HepG2 (cell line): ENCODE data around the gene BLVRA. TPM values are rescaled to one million over a fixed set of nuclear protein-coding genes. Genes with fewer than 3 reads are reported as not detected.

Source experiments
- ATRX ChIP-seq: sonication (generic); formaldehyde crosslinking; IDR thresholded peaks from 2 replicates; pipeline ENCODE4 v1.4.0; 2020; ENCODE audit warnings: missing genetic modification reagents, borderline replicate concordance
- IRF1 ChIP-seq: sonication (generic); formaldehyde crosslinking; IDR thresholded peaks from 2 replicates; pipeline ENCODE4 v1.4.0; 2020; ENCODE audit warnings: low read depth, mild to moderate bottlenecking, missing genetic modification reagents
- IRF9 ChIP-seq: sonication (generic); formaldehyde crosslinking; IDR thresholded peaks from 2 replicates; pipeline ENCODE4 v1.8.0; 2022; ENCODE audit warnings: missing genetic modification reagents, mild to moderate bottlenecking, borderline replicate concordance
- MAF1 ChIP-seq: sonication (generic); formaldehyde crosslinking; IDR thresholded peaks from 2 replicates; pipeline ENCODE4 v1.5.0; 2020; ENCODE audit warnings: missing genetic modification reagents, borderline replicate concordance
- MED1 ChIP-seq: sonication (generic); formaldehyde crosslinking; IDR thresholded peaks from 2 replicates; pipeline ENCODE4 v1.4.0; 2020; ENCODE audit warnings: missing genetic modification reagents
- MTERF4 ChIP-seq: sonication (generic); formaldehyde crosslinking; IDR thresholded peaks from 2 replicates; pipeline ENCODE4 v1.8.0; 2023; ENCODE audit warnings: mild to moderate bottlenecking, missing genetic modification reagents
- NAIF1 ChIP-seq: sonication (generic); formaldehyde crosslinking; IDR thresholded peaks from 2 replicates; pipeline ENCODE4 v1.5.0; 2020; ENCODE audit warnings: mild to moderate bottlenecking, missing genetic modification reagents, borderline replicate concordance
- RBAK ChIP-seq: sonication (generic); formaldehyde crosslinking; IDR thresholded peaks from 2 replicates; pipeline ENCODE4 v1.5.1; 2020; ENCODE audit warnings: mild to moderate bottlenecking, missing genetic modification reagents
- SMYD3 ChIP-seq: sonication (generic); formaldehyde crosslinking; IDR thresholded peaks from 2 replicates; pipeline ENCODE4 v1.8.1; 2023; ENCODE audit warnings: mild to moderate bottlenecking, missing genetic modification reagents
- SYNCRIP ChIP-seq: fragments of 200-400 bp; formaldehyde crosslinking; IDR thresholded peaks from 2 replicates; pipeline ENCODE4 v1.6.1; 2018; ENCODE audit warnings: mild to moderate bottlenecking, low read depth, low read length; ENCODE audit not compliant: insufficient read depth
- ZBTB25 ChIP-seq: IDR thresholded peaks from 2 replicates; pipeline ENCODE4 v1.6.1; 2018; ENCODE audit warnings: missing genetic modification reagents
- ZFYVE20 ChIP-seq: sonication (generic); formaldehyde crosslinking; IDR thresholded peaks from 2 replicates; pipeline ENCODE4 v1.8.0; 2023; ENCODE audit warnings: low read depth, mild to moderate bottlenecking, moderate library complexity, missing genetic modification reagents, borderline replicate concordance
- ZMAT5 ChIP-seq: sonication (generic); formaldehyde crosslinking; IDR thresholded peaks from 2 replicates; pipeline ENCODE4 v1.5.0; 2020; ENCODE audit warnings: mild to moderate bottlenecking, low read depth, missing genetic modification reagents, borderline replicate concordance
- ZNF235 ChIP-seq: sonication (generic); formaldehyde crosslinking; IDR thresholded peaks from 2 replicates; pipeline ENCODE4 v1.8.1; 2023; ENCODE audit warnings: mild to moderate bottlenecking, missing genetic modification reagents, borderline replicate concordance
- ZNF296 ChIP-seq: sonication (generic); formaldehyde crosslinking; conservative IDR thresholded peaks from 2 replicates; pipeline ENCODE4 v1.5.0; 2020; ENCODE audit warnings: mild to moderate bottlenecking, missing genetic modification reagents
- ZNF431 ChIP-seq: sonication (generic); formaldehyde crosslinking; IDR thresholded peaks from 2 replicates; pipeline ENCODE4 v1.9.0; 2022; ENCODE audit warnings: missing genetic modification reagents, low read depth, mild to moderate bottlenecking, borderline replicate concordance
- ZNF574 ChIP-seq: sonication (generic); formaldehyde crosslinking; IDR thresholded peaks from 2 replicates; pipeline ENCODE4 v1.4.0; 2020; ENCODE audit warnings: missing genetic modification reagents
- ZNF672 ChIP-seq: sonication (generic); formaldehyde crosslinking; IDR thresholded peaks from 2 replicates; pipeline ENCODE4 v1.8.1; 2022; ENCODE audit warnings: missing genetic modification reagents
- ZNF776 ChIP-seq: sonication (generic); formaldehyde crosslinking; IDR thresholded peaks from 2 replicates; pipeline ENCODE4 v1.4.0; 2020; ENCODE audit warnings: mild to moderate bottlenecking, missing genetic modification reagents
- ZNF781 ChIP-seq: sonication (generic); formaldehyde crosslinking; IDR thresholded peaks from 2 replicates; pipeline ENCODE4 v1.5.1; 2020; ENCODE audit warnings: borderline replicate concordance, mild to moderate bottlenecking, missing genetic modification reagents; ENCODE audit errors: not compliant biosample characterization
- ZSCAN21 ChIP-seq: sonication (generic); formaldehyde crosslinking; IDR thresholded peaks from 2 replicates; pipeline ENCODE4 v1.8.0; 2022; ENCODE audit warnings: mild to moderate bottlenecking, missing genetic modification reagents, moderate library complexity, borderline replicate concordance
- polyA plus RNA-seq, 8 experiments: library from polyadenylated mRNA; depleted of rRNA in 3 of 8; stranded (reverse) in 7 of 8; unstranded in 1 of 8; fragments of >200 nt; fragmentation: Illumina TruSeq in 4 of 8; extraction: Trizol in 4 of 8; gene quantifications; 2 replicates each; pipeline versions ENCODE4 v1.2.1 to v1.2.3, GENCODE V29; 2011 to 2016; ENCODE audit warnings: low read depth in 4 of 8, missing spikeins in 1 of 8, mixed read lengths in 1 of 8; ENCODE audit not compliant: insufficient read depth in 1 of 8
- total RNA-seq, 5 experiments: library from RNA; depleted of rRNA; stranded (reverse); fragments of >200 nt; fragmentation: Illumina TruSeq; extraction: Trizol; gene quantifications; 2 replicates each; pipeline ENCODE4 v1.2.3, GENCODE V29; 2016; ENCODE audit warnings: low read depth in 1 of 5

The BLVRA gene
- total and polyA plus RNA-seq, 2 of the 13 experiments (the other 11 are each of a cell fraction or from before 2014, with no cell fraction given) = 39.2 to 64.2 TPM

GRCh38 chr7:43764807-43765491 lies 6.5 kb downstream of the BLVRA start (continued):
- no peak for TF ChIP-seq SYNCRIP
- no peak for TF ChIP-seq ZFYVE20 (CRISPR knock-in tag)
- no peak for TF ChIP-seq ATRX (CRISPR knock-in tag)
- TF ChIP-seq ZBTB25 (CRISPR knock-in tag) = no peak
- TF ChIP-seq ZNF672 = no peak
- no peak for TF ChIP-seq MAF1
- no peak for TF ChIP-seq ZNF574
- TF ChIP-seq IRF9 (CRISPR knock-in tag) = 0 out of 2 replicates have a peak, but pooled peaks have one; percentile 58
- no peak for TF ChIP-seq ZSCAN21 (CRISPR knock-in tag)
- no peak for TF ChIP-seq MTERF4
- peak; percentile 51; the same call in 1 of the 2 replicates for TF ChIP-seq MED1
- no peak for TF ChIP-seq ZNF431 (CRISPR knock-in tag)
- TF ChIP-seq ZNF776 (CRISPR knock-in tag) = no peak
- no peak for TF ChIP-seq ZNF235 (CRISPR knock-in tag)
- no peak for TF ChIP-seq ZNF296 (CRISPR knock-in tag)
- no peak for TF ChIP-seq RBAK (CRISPR knock-in tag)
- no peak for TF ChIP-seq ZNF781 (CRISPR knock-in tag)
- no peak for TF ChIP-seq NAIF1 (CRISPR knock-in tag)
- no peak for TF ChIP-seq IRF1 (CRISPR knock-in tag)
- TF ChIP-seq ZMAT5 (CRISPR knock-in tag) = no peak
- TF ChIP-seq SMYD3 = no peak
